H9 (cell line): ENCODE data around the gene RNF26. TPM values are rescaled to one million over a fixed set of nuclear protein-coding genes. Genes with fewer than 3 reads are reported as not detected.

Source experiments
- DNase-seq: peaks from one replicate; pipeline ENCODE4 v3.0.0-alpha.2; 2017
- H2AFZ ChIP-seq: one replicate; pipeline ENCODE4 v1.6.1; 2013; ENCODE audit warnings: mild to moderate bottlenecking, low read length, control low read depth, moderate library complexity
- H2AK5ac ChIP-seq: 2 replicates; pipeline ENCODE4 v1.6.1; 2013; ENCODE audit warnings: low read length, control low read depth, mixed read lengths; ENCODE audit not compliant: insufficient read length
- H2BK120ac ChIP-seq: one replicate; pipeline ENCODE4 v1.6.1; 2013; ENCODE audit warnings: low read depth, mild to moderate bottlenecking, low read length, control low read depth, inconsistent platforms; ENCODE audit not compliant: poor library complexity, severe bottlenecking
- H2BK12ac ChIP-seq: 2 replicates; pipeline ENCODE4 v1.6.1; 2013; ENCODE audit warnings: low read length, control low read depth, mixed read lengths, low read depth; ENCODE audit not compliant: insufficient read length
- H2BK15ac ChIP-seq: 2 replicates; pipeline ENCODE4 v1.6.1; 2013; ENCODE audit warnings: low read depth, low read length, control low read depth
- H2BK20ac ChIP-seq: one replicate; pipeline ENCODE4 v1.6.1; 2013; ENCODE audit warnings: low read depth, mild to moderate bottlenecking, low read length, control low read depth, inconsistent platforms; ENCODE audit not compliant: poor library complexity, severe bottlenecking
- H2BK5ac ChIP-seq: 2 replicates; pipeline ENCODE4 v1.6.1; 2013; ENCODE audit warnings: low read length, control low read depth, mixed read lengths; ENCODE audit not compliant: insufficient read length
- H3K14ac ChIP-seq: 2 replicates; pipeline ENCODE4 v1.6.1; 2013; ENCODE audit warnings: low read length, control low read depth; ENCODE audit not compliant: insufficient read depth
- H3K18ac ChIP-seq: 2 replicates; pipeline ENCODE4 v1.6.1; 2013; ENCODE audit warnings: low read depth, mild to moderate bottlenecking, mixed read lengths, low read length, control low read depth; ENCODE audit not compliant: insufficient read length
- H3K23ac ChIP-seq: 2 replicates; pipeline ENCODE4 v1.6.1; 2013; ENCODE audit warnings: low read length, control low read depth, mixed read lengths, low read depth; ENCODE audit not compliant: insufficient read length
- H3K23me2 ChIP-seq: 2 replicates; pipeline ENCODE4 v1.6.1; 2013; ENCODE audit warnings: low read depth, mild to moderate bottlenecking, mixed read lengths, low read length, control low read depth; ENCODE audit not compliant: insufficient read length, poor library complexity, severe bottlenecking
- H3K27ac ChIP-seq: 2 replicates; pipeline ENCODE4 v1.5.1; 2013; ENCODE audit warnings: low read length, control low read depth, mixed read lengths, low read depth; ENCODE audit not compliant: insufficient read length
- H3K27me3 ChIP-seq: 2 replicates; pipeline ENCODE4 v1.6.1; 2013; ENCODE audit warnings: low read length, control low read depth, inconsistent platforms; ENCODE audit not compliant: insufficient read depth
- H3K4ac ChIP-seq: 2 replicates; pipeline ENCODE4 v1.6.1; 2013; ENCODE audit warnings: low read depth, mild to moderate bottlenecking, control low read depth, inconsistent platforms, low read length, moderate library complexity
- H3K4me1 ChIP-seq: 2 replicates; pipeline ENCODE4 v1.6.1; 2013; ENCODE audit warnings: low read length, control low read depth, inconsistent platforms; ENCODE audit not compliant: insufficient read depth
- H3K4me2 ChIP-seq: 2 replicates; pipeline ENCODE4 v1.6.1; 2013; ENCODE audit warnings: low read length, control low read depth, mixed read lengths; ENCODE audit not compliant: insufficient read length, insufficient read depth
- H3K56ac ChIP-seq: 2 replicates; pipeline ENCODE4 v1.6.1; 2013; ENCODE audit warnings: low read depth, mild to moderate bottlenecking, mixed read lengths, low read length, control low read depth; ENCODE audit not compliant: insufficient read length
- H3K79me1 ChIP-seq: 2 replicates; pipeline ENCODE4 v1.6.1; 2013; ENCODE audit warnings: low read depth, mild to moderate bottlenecking, moderate library complexity, low read length, control low read depth, inconsistent platforms; ENCODE audit not compliant: insufficient read depth, poor library complexity, severe bottlenecking
- H3K79me2 ChIP-seq: 2 replicates; pipeline ENCODE4 v1.6.1; 2013; ENCODE audit warnings: low read length, control low read depth, inconsistent platforms; ENCODE audit not compliant: insufficient read depth
- H3K9ac ChIP-seq: 2 replicates; pipeline ENCODE4 v1.6.1; 2013; ENCODE audit warnings: low read length, control low read depth, mixed read lengths; ENCODE audit not compliant: insufficient read length; ENCODE audit errors: extremely low read depth
- H3K9me3 ChIP-seq: one replicate; pipeline ENCODE4 v1.6.1; 2013; ENCODE audit warnings: low read depth, low read length, inconsistent platforms; ENCODE audit not compliant: control insufficient read depth
- H3T11ph ChIP-seq: one replicate; pipeline ENCODE4 v1.6.1; 2013; ENCODE audit warnings: mild to moderate bottlenecking, low read length, control low read depth, inconsistent platforms
- H4K20me1 ChIP-seq: one replicate; pipeline ENCODE4 v1.6.1; 2013; ENCODE audit not compliant: control insufficient read depth, insufficient read length, insufficient read depth
- H4K5ac ChIP-seq: 2 replicates; pipeline ENCODE4 v1.6.1; 2013; ENCODE audit warnings: low read depth, mild to moderate bottlenecking, mixed read lengths, low read length, control low read depth; ENCODE audit not compliant: insufficient read length
- H4K8ac ChIP-seq: replicated peaks from 2 replicates; pipeline ENCODE4 v1.6.1; 2013; ENCODE audit warnings: low read length, control low read depth, mixed read lengths, low read depth; ENCODE audit not compliant: insufficient read length
- H4K91ac ChIP-seq: 2 replicates; pipeline ENCODE4 v1.6.1; 2013; ENCODE audit warnings: low read depth, mild to moderate bottlenecking, moderate library complexity, mixed read lengths, low read length, control low read depth; ENCODE audit not compliant: insufficient read length
- H3K27ac Mint-ChIP-seq, 3 experiments: 2 replicates in 2 of 3; 3 replicates in 1 of 3; pipeline ENCODE4 v1.8.0; 2020 to 2021; ENCODE audit warnings: mixed read lengths in 3 of 3, mild to moderate bottlenecking in 1 of 3, moderate library complexity in 1 of 3
- H3K27me3 Mint-ChIP-seq: 2 replicates; pipeline ENCODE4 v1.8.0; 2021; ENCODE audit warnings: low read depth, mild to moderate bottlenecking, moderate library complexity, mixed read lengths
- H3K36me3 Mint-ChIP-seq, 3 experiments: 2 replicates in 2 of 3; 3 replicates in 1 of 3; pipeline ENCODE4 v1.8.0; 2020 to 2021; ENCODE audit warnings: low read depth in 3 of 3, mixed read lengths in 3 of 3; ENCODE audit not compliant: insufficient read depth in 1 of 3
- H3K4me1 Mint-ChIP-seq, 2 experiments: 2 replicates each; pipeline ENCODE4 v1.8.0; 2020; ENCODE audit warnings: mixed read lengths in 2 of 2
- H3K4me3 Mint-ChIP-seq, 2 experiments: 2 replicates in 1 of 2; 3 replicates in 1 of 2; pipeline ENCODE4 v1.8.0; 2020 to 2021; ENCODE audit warnings: mild to moderate bottlenecking in 2 of 2, mixed read lengths in 2 of 2, moderate library complexity in 1 of 2
- H3K9me3 Mint-ChIP-seq, 2 experiments: 2 replicates in 1 of 2; 3 replicates in 1 of 2; pipeline ENCODE4 v1.8.0; 2020; ENCODE audit warnings: mild to moderate bottlenecking in 2 of 2, mixed read lengths in 2 of 2, moderate library complexity in 1 of 2
- CTCF ChIP-seq: fragments of 200-600 bp; sonication (generic); conservative IDR thresholded peaks from 3 replicates; pipeline ENCODE4 v1.8.0; 2021; ENCODE audit warnings: antibody characterized with exemption, mild to moderate bottlenecking
- WGBS: extraction: QIAGEN DNeasy Blood & Tissue Kit; methylation state at CpG from one replicate; pipeline ENCODE4 v1.1.7; 2013; ENCODE audit warnings: missing lambda C conversion rate, low lambda C conversion rate, mixed read lengths; ENCODE audit not compliant: insufficient read length; ENCODE audit errors: extremely low coverage; 5-methylcytosine and 5-hydroxymethylcytosine counted together
- total RNA-seq: library from RNA; stranded (reverse); gene quantifications from 2 replicates; pipeline ENCODE4 v1.2.1, GENCODE V29; 2021

The RNF26 gene
- total RNA-seq, 1 experiment from 2014 or later, result 57.6 TPM

- H3K4me3 Mint-ChIP-seq, result no peak overlapping the region; a peak in 1 of 5 replicates
Observed at GRCh38 chr11:119342023-119342300, 7.6 kb downstream of the RNF26 start.

More at GRCh38 chr11:119342023-119342300, 7.6 kb downstream of the RNF26 start:
- Histone ChIP-seq H2BK120ac (no peak overlapping the region), H3K79me2 (no peaks in the 10 kb centered on the region), H2BK15ac (no peak overlapping the region), H3K4me2 (no peak overlapping the region), H3K4ac (no peak overlapping the region), H4K8ac (no peak overlapping the region), H4K5ac (no peak overlapping the region), H3K18ac (no peak overlapping the region), H3K4me1 (no peaks in the 10 kb centered on the region; the same call in 1 of the 2 replicates), H3K27me3 (peaks cover 16% of the 10 kb centered on the region), H3K9me3 (no peaks in the 10 kb centered on the region), H4K20me1 (no peaks in the 10 kb centered on the region), H2AFZ (no peak overlapping the region), H2BK5ac (no peak overlapping the region), H3K79me1 (no peaks in the 10 kb centered on the region), H3K56ac (no peak overlapping the region), H4K91ac (no peak overlapping the region), H3K23ac (no peak overlapping the region), H3K23me2 (peaks cover 19% of the 10 kb centered on the region), H2BK12ac (no peak overlapping the region), H3T11ph (no peak overlapping the region), H3K9ac (no peak overlapping the region), H3K27ac (no peak overlapping the region), H2AK5ac (no peak overlapping the region), H3K14ac (no peak overlapping the region), H2BK20ac (no peak overlapping the region)
- TF ChIP-seq CTCF, result no peak
- Mint-ChIP-seq H3K27ac (no peak overlapping the region), H3K9me3 (no peaks in the 10 kb centered on the region; a peak in 1 of 5 replicates), H3K27me3 (peaks cover 76% of the 10 kb centered on the region), H3K36me3 (peaks cover 0 to 4% (median 3%) of the 10 kb centered on the region in 3 experiments; a peak in 4 of 7 replicates), H3K4me1 (peaks cover 29 to 46% of the 10 kb centered on the region in 2 experiments)
- no CpG with 5 or more reads among the region's 7 CpGs for WGBS
- DNase-seq, result no peak
